DOHH2 (cell line): ENCODE measurements around the gene SPTBN1.

ENCODE experiments used
- H3F3A ChIP-seq: fragments of 200-600 bp; sonication (generic), shearing (Covaris generic); 2 replicates; pipeline ENCODE4 v1.6.0; 2016; ENCODE audit warnings: antibody characterized with exemption, mild to moderate bottlenecking; ENCODE audit not compliant: control insufficient read depth, insufficient read depth
- H3K27ac ChIP-seq: fragments of 200-600 bp; sonication (generic); 2 replicates; pipeline ENCODE4 v1.5.1; 2014; ENCODE audit warnings: low read depth, mild to moderate bottlenecking, low read length, moderate library complexity
- H3K27me3 ChIP-seq: fragments of 200-600 bp; sonication (generic); 2 replicates; pipeline ENCODE4 v1.6.1; 2014; ENCODE audit warnings: mild to moderate bottlenecking, low read length, mixed read lengths; ENCODE audit not compliant: control insufficient read depth
- H3K36me3 ChIP-seq: fragments of 200-600 bp; sonication (generic); 2 replicates; pipeline ENCODE4 v1.6.1; 2014; ENCODE audit warnings: mild to moderate bottlenecking, low read length, moderate library complexity, mixed read lengths; ENCODE audit not compliant: control insufficient read depth
- H3K4me1 ChIP-seq: fragments of 200-600 bp; sonication (generic); 2 replicates; pipeline ENCODE4 v1.6.1; 2014; ENCODE audit warnings: mild to moderate bottlenecking, low read length, mixed read lengths; ENCODE audit not compliant: control insufficient read depth
- H3K4me2 ChIP-seq: fragments of 200-600 bp; sonication (generic); 2 replicates; pipeline ENCODE4 v1.6.0; 2014; ENCODE audit warnings: mild to moderate bottlenecking, low read length, moderate library complexity
- H3K4me3 ChIP-seq: fragments of 200-600 bp; sonication (generic); 2 replicates; pipeline ENCODE4 v1.5.1; 2014; ENCODE audit warnings: mild to moderate bottlenecking, low read length, mixed read lengths
- H3K79me2 ChIP-seq: fragments of 200-600 bp; sonication (generic); 2 replicates; pipeline ENCODE4 v1.6.1; 2014; ENCODE audit warnings: mild to moderate bottlenecking, low read length, mixed read lengths; ENCODE audit not compliant: control insufficient read depth
- H3K9me2 ChIP-seq: fragments of 200-600 bp; sonication (generic); replicated peaks from 2 replicates; pipeline ENCODE4 v1.6.1; 2014; ENCODE audit warnings: mild to moderate bottlenecking, low read length, mixed read lengths; ENCODE audit not compliant: control insufficient read depth
- H3K9me3 ChIP-seq: fragments of 200-600 bp; sonication (generic); 2 replicates; pipeline ENCODE4 v1.6.1; 2014; ENCODE audit warnings: antibody characterized with exemption, low read length, mixed read lengths; ENCODE audit not compliant: control insufficient read depth, insufficient read depth
- H4K20me1 ChIP-seq: fragments of 200-600 bp; sonication (generic); 2 replicates; pipeline ENCODE4 v1.6.0; 2014; ENCODE audit warnings: low read depth, mild to moderate bottlenecking, antibody characterized with exemption, low read length, moderate library complexity; ENCODE audit not compliant: control insufficient read depth, insufficient read depth
- CTCF ChIP-seq: fragments of 200-600 bp; sonication (generic); IDR thresholded peaks from one replicate; pipeline ENCODE4 v1.5.1; 2014; ENCODE audit warnings: antibody characterized with exemption, mild to moderate bottlenecking, low read depth, low read length; ENCODE audit not compliant: poor library complexity, severe bottlenecking
- EZH2phosphoT487 ChIP-seq: fragments of 200-600 bp; sonication (generic); IDR thresholded peaks from 2 replicates; pipeline ENCODE4 v1.6.1; 2017; ENCODE audit warnings: borderline replicate concordance, mild to moderate bottlenecking, antibody characterized with exemption, low read length, moderate library complexity, mixed read lengths

Gene SPTBN1

GRCh38 chr2:54573537-54573919 is 117.4 kb downstream of the SPTBN1 start:
- Histone ChIP-seq H3K9me2 (no peaks in the 10 kb centered on the region), H3K27me3 (no peaks in the 10 kb centered on the region), H3K4me2 (no peak overlapping the region), H3K36me3 (no peaks in the 10 kb centered on the region), H3F3A (0 out of 2 replicates have a peak, but pooled peaks cover 1% of the 10 kb centered on the region), H3K4me1 (peaks cover 53% of the 10 kb centered on the region), H4K20me1 (no peaks in the 10 kb centered on the region), H3K9me3 (no peaks in the 10 kb centered on the region), H3K4me3 (no peak overlapping the region), H3K79me2 (no peaks in the 10 kb centered on the region), H3K27ac (no peak overlapping the region)
- TF ChIP-seq EZH2phosphoT487 = no peak
- TF ChIP-seq CTCF = no peak

- no peaks in the 10 kb centered on the region for H3F3A ChIP-seq
- no peaks in the 10 kb centered on the region for H4K20me1 ChIP-seq
- peaks cover 52% of the 10 kb centered on the region for H3K4me1 ChIP-seq
- H3K79me2 ChIP-seq = no peaks in the 10 kb centered on the region
- no peaks in the 10 kb centered on the region for H3K9me3 ChIP-seq
- H3K27me3 ChIP-seq = no peaks in the 10 kb centered on the region
- no peak overlapping the region for H3K27ac ChIP-seq
- no peaks in the 10 kb centered on the region for H3K36me3 ChIP-seq
- TF ChIP-seq EZH2phosphoT487 (no peak), CTCF (no peak)
- no peak overlapping the region for H3K4me2 ChIP-seq
- H3K9me2 ChIP-seq = no peaks in the 10 kb centered on the region
- no peak overlapping the region for H3K4me3 ChIP-seq
Measured at GRCh38 chr2:54574107-54574859, 118.2 kb downstream of the SPTBN1 start.

- no peaks in the 10 kb centered on the region for H4K20me1 ChIP-seq
- TF ChIP-seq EZH2phosphoT487 (no peak), CTCF (no peak)
- no peaks in the 10 kb centered on the region for H3K79me2 ChIP-seq
- no peaks in the 10 kb centered on the region for H3K27me3 ChIP-seq
- H3K9me2 ChIP-seq = no peaks in the 10 kb centered on the region
- no peak overlapping the region for H3K4me3 ChIP-seq
- no peaks in the 10 kb centered on the region for H3K9me3 ChIP-seq
- no peak overlapping the region for H3K27ac ChIP-seq
- peaks cover 52% of the 10 kb centered on the region for H3K4me1 ChIP-seq
- no peaks in the 10 kb centered on the region for H3F3A ChIP-seq
- H3K4me2 ChIP-seq = no peak overlapping the region
- H3K36me3 ChIP-seq = no peaks in the 10 kb centered on the region
Measured at GRCh38 chr2:54574860-54575247, 118.7 kb downstream of the SPTBN1 start.
